H1 (cell line): ENCODE data around the gene ZSCAN22. TPM values are rescaled to one million over a fixed set of nuclear protein-coding genes. Genes with fewer than 3 reads are reported as not detected.

Experiments
- CTCF ChIA-PET: fragments of 300-600 bp; sonication (Branson Sonifier 250); formaldehyde crosslinking; loops from one replicate; lab custom pipeline; 2021; ENCODE audit not compliant: partially characterized antibody; lab: Charles Lee
- POLR2A ChIA-PET: fragments of 300-600 bp; sonication (Branson Sonifier 250); formaldehyde crosslinking; loops from one replicate; lab custom pipeline; 2021; ENCODE audit warnings: inconsistent platforms; ENCODE audit not compliant: partially characterized antibody; lab: Charles Lee
- DNase-seq, 2 experiments: peaks; one replicate each; pipeline versions ENCODE4 v3.0.0 to v3.0.0-alpha.2; 2010 to 2022; ENCODE audit warnings: low spot score in 2 of 2, low read depth in 1 of 2, mixed read lengths in 1 of 2
- FAIRE-seq: peaks from 2 replicates; lab custom pipeline; 2011; peaks lifted over from hg19 to GRCh38; lab: Jason Lieb, UNC
- H2AFZ ChIP-seq: 2 replicates; pipeline ENCODE4 v1.8.1; 2012; ENCODE audit warnings: low read length, inconsistent platforms
- H2AK5ac ChIP-seq: 2 replicates; pipeline ENCODE4 v1.6.1; 2013; ENCODE audit warnings: low read depth, low read length
- H2BK120ac ChIP-seq: replicated peaks from 2 replicates; pipeline ENCODE3; 2013; ENCODE audit warnings: low read depth, low read length, inconsistent platforms
- H2BK12ac ChIP-seq: 2 replicates; pipeline ENCODE4 v1.6.1; 2013; ENCODE audit warnings: low read depth, low read length
- H2BK15ac ChIP-seq: 2 replicates; pipeline ENCODE4 v1.6.1; 2013; ENCODE audit warnings: low read length
- H2BK20ac ChIP-seq: 2 replicates; pipeline ENCODE4 v1.6.1; 2013; ENCODE audit warnings: low read length
- H2BK5ac ChIP-seq: 2 replicates; pipeline ENCODE4 v1.6.1; 2013; ENCODE audit warnings: low read depth, low read length
- H3K14ac ChIP-seq: 2 replicates; pipeline ENCODE4 v1.6.1; 2013; ENCODE audit warnings: inconsistent platforms; ENCODE audit not compliant: insufficient read length
- H3K18ac ChIP-seq: 2 replicates; pipeline ENCODE4 v1.6.1; 2013; ENCODE audit warnings: low read length; ENCODE audit errors: extremely low read depth
- H3K23ac ChIP-seq: 2 replicates; pipeline ENCODE4 v1.6.1; 2013; ENCODE audit warnings: inconsistent platforms; ENCODE audit not compliant: insufficient read length
- H3K23me2 ChIP-seq: 2 replicates; pipeline ENCODE4 v1.6.1; 2013; ENCODE audit warnings: low read depth, low read length
- H3K27ac ChIP-seq: 2 replicates; pipeline ENCODE4 v1.6.1; 2011; ENCODE audit warnings: low read depth, low read length, inconsistent platforms
- H3K27me3 ChIP-seq, 4 experiments: replicated peaks in 1 of 4; 1 replicate in 1 of 4; 2 replicates in 3 of 4; pipeline versions ENCODE4 v1.6.1 to v1.8.1; 2011 to 2013; ENCODE audit warnings: low read length in 3 of 4, mild to moderate bottlenecking in 3 of 4, inconsistent platforms in 2 of 4, mixed read lengths in 2 of 4, moderate library complexity in 1 of 4; ENCODE audit not compliant: control insufficient read depth in 3 of 4, insufficient read depth in 3 of 4; ENCODE audit errors: extremely low read depth in 1 of 4
- H3K36me3 ChIP-seq, 4 experiments: 2 replicates each; pipeline versions ENCODE4 v1.6.1 to v1.8.1; 2011 to 2013; ENCODE audit warnings: mild to moderate bottlenecking in 4 of 4, low read length in 3 of 4, moderate library complexity in 2 of 4, control low read depth in 1 of 4, inconsistent platforms in 1 of 4; ENCODE audit not compliant: insufficient read depth in 4 of 4, control insufficient read depth in 2 of 4
- H3K4ac ChIP-seq: replicated peaks from 2 replicates; pipeline ENCODE3; 2013; ENCODE audit warnings: low read length, low read depth, mixed read lengths, inconsistent platforms; ENCODE audit not compliant: insufficient read length
- H3K4me1 ChIP-seq, 4 experiments: replicated peaks in 1 of 4; 1 replicate in 1 of 4; 2 replicates in 3 of 4; pipeline versions ENCODE4 v1.6.1 to v1.8.1; 2011 to 2013; ENCODE audit warnings: low read length in 3 of 4, inconsistent platforms in 2 of 4, mixed read lengths in 1 of 4; ENCODE audit not compliant: insufficient read depth in 4 of 4, control insufficient read depth in 3 of 4
- H3K4me2 ChIP-seq, 2 experiments: 2 replicates each; pipeline versions ENCODE4 v1.6.1 to v1.8.1; 2011 to 2013; ENCODE audit warnings: low read depth in 2 of 2, low read length in 2 of 2, control low read depth in 1 of 2, inconsistent platforms in 1 of 2, mild to moderate bottlenecking in 1 of 2; ENCODE audit not compliant: insufficient read depth in 1 of 2
- H3K4me3 ChIP-seq, 4 experiments: fragments of 200-600, 300-600 bp in 1 of 4; sonication (generic), shearing (Covaris generic), sonication (Bioruptor Twin) in 1 of 4; 2 replicates each; pipeline versions ENCODE4 v1.5.1 to v1.8.1; 2011 to 2016; ENCODE audit warnings: low read length in 4 of 4, low read depth in 3 of 4, control low read depth in 2 of 4, inconsistent platforms in 2 of 4, mild to moderate bottlenecking in 2 of 4, mixed read lengths in 1 of 4, moderate library complexity in 1 of 4; ENCODE audit not compliant: insufficient read depth in 2 of 4; ENCODE audit errors: extremely low read depth in 1 of 4
- H3K56ac ChIP-seq: replicated peaks from 2 replicates; pipeline ENCODE3; 2013; ENCODE audit warnings: low read depth, mild to moderate bottlenecking, mixed read lengths, low read length, inconsistent platforms; ENCODE audit not compliant: insufficient read length
- H3K79me1 ChIP-seq: 2 replicates; pipeline ENCODE4 v1.6.1; 2013; ENCODE audit warnings: low read depth, low read length, control low read depth
- H3K79me2 ChIP-seq, 2 experiments: 2 replicates each; pipeline versions ENCODE4 v1.6.1 to v1.8.1; 2012 to 2013; ENCODE audit warnings: low read length in 2 of 2, mild to moderate bottlenecking in 2 of 2, inconsistent platforms in 1 of 2; ENCODE audit not compliant: insufficient read depth in 2 of 2, control insufficient read depth in 1 of 2
- H3K9ac ChIP-seq, 4 experiments: replicated peaks in 1 of 4; 1 replicate in 1 of 4; 2 replicates in 3 of 4; pipeline versions ENCODE4 v1.6.1 to v1.8.1; 2011 to 2013; ENCODE audit warnings: low read depth in 3 of 4, low read length in 3 of 4, control low read depth in 2 of 4, mild to moderate bottlenecking in 2 of 4, moderate library complexity in 2 of 4, inconsistent platforms in 1 of 4; ENCODE audit errors: extremely low read depth in 1 of 4
- H3K9me3 ChIP-seq, 2 experiments: 2 replicates each; pipeline versions ENCODE4 v1.6.1 to v1.8.1; 2012 to 2013; ENCODE audit warnings: mild to moderate bottlenecking in 2 of 2, moderate library complexity in 2 of 2, control low read depth in 1 of 2, inconsistent platforms in 1 of 2, low read depth in 1 of 2, low read length in 1 of 2, mixed read lengths in 1 of 2; ENCODE audit not compliant: insufficient read depth in 2 of 2
- H4K20me1 ChIP-seq, 2 experiments: replicated peaks in 1 of 2; 2 replicates each; pipeline versions ENCODE3 to v1.8.1; 2011 to 2013; ENCODE audit warnings: inconsistent platforms in 2 of 2, low read length in 2 of 2, mild to moderate bottlenecking in 1 of 2; ENCODE audit not compliant: insufficient read depth in 2 of 2, control insufficient read depth in 1 of 2
- H4K5ac ChIP-seq: 2 replicates; pipeline ENCODE4 v1.6.1; 2013; ENCODE audit warnings: low read length, low read depth, mixed read lengths, inconsistent platforms; ENCODE audit not compliant: insufficient read length
- H4K8ac ChIP-seq: 2 replicates; pipeline ENCODE4 v1.8.0; 2013; ENCODE audit warnings: mild to moderate bottlenecking, moderate library complexity, low read length, inconsistent platforms; ENCODE audit not compliant: insufficient read depth; ENCODE audit errors: extremely low read depth
- H4K91ac ChIP-seq: replicated peaks from 2 replicates; pipeline ENCODE3; 2013; ENCODE audit warnings: low read length, mixed read lengths, inconsistent platforms; ENCODE audit not compliant: insufficient read length
- CHD2 ChIP-seq: IDR thresholded peaks from 2 replicates; pipeline ENCODE4 v1.6.1; 2012; ENCODE audit warnings: low read length, improper control_type of control experiment
- CTCF ChIP-seq, 3 experiments: IDR thresholded peaks; 1 replicate in 2 of 3; 2 replicates in 1 of 3; pipeline versions ENCODE4 v1.5.1 to v1.6.1; 2011; ENCODE audit warnings: low read length in 3 of 3, mild to moderate bottlenecking in 3 of 3, inconsistent platforms in 2 of 3, low read depth in 1 of 3, moderate library complexity in 1 of 3; ENCODE audit not compliant: insufficient read depth in 1 of 3; ENCODE audit errors: control extremely low read depth in 1 of 3
- HDAC2 ChIP-seq, 2 experiments: fragments of 300-600 bp in 1 of 2; sonication (generic) in 1 of 2; IDR thresholded peaks; 2 replicates each; pipeline ENCODE4 v1.6.1; 2011 to 2012; ENCODE audit warnings: low read depth in 2 of 2, low read length in 2 of 2, mild to moderate bottlenecking in 2 of 2, moderate library complexity in 2 of 2, borderline replicate concordance in 1 of 2, inconsistent platforms in 1 of 2
- KDM1A ChIP-seq: fragments of 200-600, 300-600 bp; sonication (generic); IDR thresholded peaks from 2 replicates; pipeline ENCODE4 v1.7.1; 2016; ENCODE audit warnings: mild to moderate bottlenecking, low read length, borderline replicate concordance
- RFX5 ChIP-seq: IDR thresholded peaks from 2 replicates; pipeline ENCODE4 v1.6.1; 2011; ENCODE audit warnings: low read depth, low read length, improper control_type of control experiment, borderline replicate concordance
- SAP30 ChIP-seq: fragments of 300-600 bp; sonication (generic); IDR thresholded peaks from 2 replicates; pipeline ENCODE4 v1.7.1; 2012; ENCODE audit warnings: low read length, moderate library complexity, mild to moderate bottlenecking, inconsistent platforms; ENCODE audit not compliant: insufficient read depth, insufficient replicate concordance
- SP1 ChIP-seq: IDR thresholded peaks from 2 replicates; pipeline ENCODE4 v1.6.1; 2011; ENCODE audit warnings: low read depth, low read length
- SRF ChIP-seq: IDR thresholded peaks from 2 replicates; pipeline ENCODE4 v1.6.1; 2011; ENCODE audit warnings: mild to moderate bottlenecking, low read depth, low read length, moderate library complexity
- WGBS, 2 experiments: shearing (Covaris generic) in 1 of 2; methylation state at CpG; one replicate each; pipeline versions ENCODE4 v1.1.6 to v1.1.7; 2013 to 2015; ENCODE audit warnings: low lambda C conversion rate in 2 of 2, mixed read lengths in 2 of 2, inconsistent platforms in 1 of 2, low coverage in 1 of 2, missing lambda C conversion rate in 1 of 2; ENCODE audit not compliant: insufficient replicate concordance in 2 of 2, insufficient coverage in 1 of 2, insufficient read length in 1 of 2; ENCODE audit errors: extremely low coverage in 1 of 2, missing lambda C conversion rate in 1 of 2; 5-methylcytosine and 5-hydroxymethylcytosine counted together
- polyA plus RNA-seq, 7 experiments: library from polyadenylated mRNA; depleted of rRNA in 3 of 7; stranded (reverse) in 5 of 7; unstranded in 2 of 7; fragments of >200 nt in 5 of 7; fragments of 200-250 nt in 2 of 7; gene quantifications; 1 replicate in 5 of 7; 2 replicates in 1 of 7; 4 replicates in 1 of 7; pipeline versions ENCODE4 v1.2.1 to v1.2.3, GENCODE V29; 2011 to 2013; ENCODE audit warnings: missing spikeins in 2 of 7, mixed read lengths in 2 of 7
- total RNA-seq: library from RNA; stranded (reverse); fragmentation: NEBNext Ultra II Directional; extraction: Animal tissue kit (Norgen Biotek cat#: 25700); gene quantifications from 2 replicates; pipeline ENCODE4 v1.2.1, GENCODE V29; 2021

Gene ZSCAN22
- total and polyA plus RNA-seq, 2 of the 8 experiments (the other 6 are each of a cell fraction or from before 2014, with no cell fraction given) = 3.2 to 3.3 TPM

- H3K23ac ChIP-seq = no peak overlapping the region
- H3K56ac ChIP-seq = no peak overlapping the region
- no peak overlapping the region for H2BK15ac ChIP-seq
- H3K27me3 ChIP-seq = no peaks in the 10 kb centered on the region
- FAIRE-seq = no peak
- no peak for DNase-seq
- H3K27ac ChIP-seq = no peak overlapping the region
- H4K8ac ChIP-seq = no peak overlapping the region; the same call in 1 of the 2 replicates
- no peak overlapping the region for H3K4ac ChIP-seq
- H3K4me2 ChIP-seq = no peak overlapping the region
- no peak overlapping the region for H3K18ac ChIP-seq
- H3K4me3 ChIP-seq = no peak overlapping the region
- POLR2A ChIA-PET = interaction anchor here (0.6 kb wide), 1 partner anchor 94 kb away, joined by 6 read pairs; no protein-coding TSS in a partner anchor
- no peak overlapping the region for H4K5ac ChIP-seq
- no peak overlapping the region for H2AK5ac ChIP-seq
- peaks cover 3 to 8% of the 10 kb centered on the region in 2 experiments for H4K20me1 ChIP-seq
- no peak overlapping the region for H2BK5ac ChIP-seq
- no peak overlapping the region for H2AFZ ChIP-seq
- CTCF ChIA-PET = interaction anchor here (1.2 to 1.3 kb wide), 2 partner anchors 11 to 183 kb away, joined by 3 to 6 read pairs; no protein-coding TSS in a partner anchor
- no peak overlapping the region for H3K14ac ChIP-seq
- no peak overlapping the region for H2BK120ac ChIP-seq
- H2BK20ac ChIP-seq = no peak overlapping the region
- no peak for TF ChIP-seq CHD2
- no peak for TF ChIP-seq SP1
- no peak for TF ChIP-seq SRF
- TF ChIP-seq HDAC2 (IDR thresholded peaks at IDR 0.05; ENCODE audit: borderline replicate concordance in 1 of 2, low read depth in 2 of 2, low read length in 2 of 2) = no peak
- TF ChIP-seq RFX5 = no peak
- TF ChIP-seq CTCF (IDR thresholded peaks at IDR 0.05; ENCODE audit: control extremely low read depth in 1 of 3, insufficient read depth in 1 of 3, low read depth in 1 of 3, low read length in 3 of 3) = no peak
- TF ChIP-seq SAP30 = no peak
- no peak for TF ChIP-seq KDM1A
- no peaks in the 10 kb centered on the region for H3K79me2 ChIP-seq
- H4K91ac ChIP-seq = no peak overlapping the region
- no peak overlapping the region for H2BK12ac ChIP-seq
- peaks cover 0 to 9% (median 3%) of the 10 kb centered on the region in 4 experiments; a peak in 3 of 8 replicates for H3K36me3 ChIP-seq
- H3K23me2 ChIP-seq = no peaks in the 10 kb centered on the region
- no peaks in the 10 kb centered on the region for H3K79me1 ChIP-seq
- H3K4me1 ChIP-seq = no peaks in the 10 kb centered on the region
- no peak overlapping the region for H3K9ac ChIP-seq
- peaks cover 5 to 6% of the 10 kb centered on the region in 2 experiments; a peak in 2 of 4 replicates for H3K9me3 ChIP-seq
- WGBS, 2 experiments = 85% methylated on average over 3 of the region's 3 CpGs; no CpG with 5 or more reads in 1 of the 2 experiments
Observed at GRCh38 chr19:58335630-58336029, 8.8 kb downstream of the ZSCAN22 start.
